ENCODE data around the gene ACTR5.

Gene ACTR5

GRCh38 chr20:38727607-38728190, 20.6 kb upstream of the ACTR5 start:
- no peak overlapping the region for H3K4me3 ChIP-seq (ENCODE audit: low read depth, low read length)
- ChIA-PET CTCF (interaction anchor here (1.9 kb wide), 1 partner anchor 25 kb away, joined by 5 read pairs; no protein-coding TSS in a partner anchor), POLR2A (no interaction called here)
- no peak for TF ChIP-seq CTCF (IDR thresholded peaks at IDR 0.05; ENCODE audit: insufficient read depth, low read length, missing control alignments)
- DNase-seq (ENCODE audit: low read depth, low spot score) = no peak

GRCh38 chr20:38728191-38728781, 20.0 kb upstream of the ACTR5 start:
- ChIA-PET POLR2A (no interaction called here), CTCF (interaction anchor here (1.3 to 1.6 kb wide), 2 partner anchors 16 to 81 kb away, joined by 3 to 6 read pairs; no protein-coding TSS in a partner anchor)
- H3K4me3 ChIP-seq (ENCODE audit: low read depth, low read length) = no peak overlapping the region
- TF ChIP-seq CTCF (IDR thresholded peaks at IDR 0.05; ENCODE audit: insufficient read depth, low read length, missing control alignments) = no peak
- no peak for DNase-seq (ENCODE audit: low read depth, low spot score)

GRCh38 chr20:38728911-38729642, 19.2 kb upstream of the ACTR5 start:
- ChIA-PET POLR2A (interaction anchor here (0.7 kb wide), 1 partner anchor 45 kb away, joined by 3 read pairs; no protein-coding TSS in a partner anchor), CTCF (interaction anchor here (1.3 to 1.6 kb wide), 2 partner anchors 15 to 82 kb away, joined by 3 to 6 read pairs; no protein-coding TSS in a partner anchor)
- no peak for DNase-seq (ENCODE audit: low read depth, low spot score)
- TF ChIP-seq CTCF (IDR thresholded peaks at IDR 0.05; ENCODE audit: insufficient read depth, low read length, missing control alignments) = no peak
- H3K4me3 ChIP-seq (ENCODE audit: low read depth, low read length) = no peak overlapping the region

GRCh38 chr20:38729767-38730166, 18.5 kb upstream of the ACTR5 start:
- POLR2A ChIA-PET = interaction anchor here (0.7 kb wide), 1 partner anchor 46 kb away, joined by 3 read pairs; no protein-coding TSS in a partner anchor
- TF ChIP-seq CTCF (IDR thresholded peaks at IDR 0.05; ENCODE audit: insufficient read depth, low read length, missing control alignments) = no peak
- no peak for DNase-seq (ENCODE audit: low read depth, low spot score)
- CTCF ChIA-PET = interaction anchor here (1.6 to 2.1 kb wide), 2 partner anchors 14 to 70 kb away, joined by 3 to 9 read pairs; no protein-coding TSS in a partner anchor
- no peak overlapping the region for H3K4me3 ChIP-seq (ENCODE audit: low read depth, low read length)

GRCh38 chr20:38730167-38730988, 17.9 kb upstream of the ACTR5 start:
- DNase-seq (ENCODE audit: low read depth, low spot score) = no peak
- TF ChIP-seq CTCF (IDR thresholded peaks at IDR 0.05; ENCODE audit: insufficient read depth, low read length, missing control alignments) = no peak
- H3K4me3 ChIP-seq (ENCODE audit: low read depth, low read length) = no peak overlapping the region
- CTCF ChIA-PET = interaction anchor here (0.6 to 2.1 kb wide), 15 partner anchors 10 to 200 kb away, joined by 3 to 9 read pairs (median 5); partner anchors contain the start of gene ACTR5
- POLR2A ChIA-PET = no interaction called here

Measured in AG04449 (cell line).